Measurements from ENCODE around the gene FNDC3B.

The FNDC3B gene

DNA sequence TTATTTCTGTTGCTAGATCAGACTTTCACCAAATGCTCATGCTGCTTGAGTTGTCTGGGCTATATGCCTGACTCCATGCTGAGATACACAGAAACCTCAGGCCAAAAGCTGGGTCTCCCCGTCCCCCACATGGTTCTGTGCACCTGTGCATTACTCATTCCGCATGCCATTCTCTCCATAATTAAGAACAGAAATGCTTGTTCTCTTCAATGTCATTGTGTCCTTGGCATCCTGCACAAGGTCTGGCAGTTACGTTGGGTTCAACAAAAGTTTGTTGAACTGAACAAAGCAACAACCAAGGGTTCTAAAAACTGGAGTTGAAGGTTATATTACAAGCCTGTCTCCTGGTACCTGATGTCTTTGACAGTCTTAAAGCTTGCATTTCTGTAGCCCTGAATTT, 177.5 kb downstream of the FNDC3B start:
- DNase-seq (ENCODE audit: low read depth) = no peak

DNA sequence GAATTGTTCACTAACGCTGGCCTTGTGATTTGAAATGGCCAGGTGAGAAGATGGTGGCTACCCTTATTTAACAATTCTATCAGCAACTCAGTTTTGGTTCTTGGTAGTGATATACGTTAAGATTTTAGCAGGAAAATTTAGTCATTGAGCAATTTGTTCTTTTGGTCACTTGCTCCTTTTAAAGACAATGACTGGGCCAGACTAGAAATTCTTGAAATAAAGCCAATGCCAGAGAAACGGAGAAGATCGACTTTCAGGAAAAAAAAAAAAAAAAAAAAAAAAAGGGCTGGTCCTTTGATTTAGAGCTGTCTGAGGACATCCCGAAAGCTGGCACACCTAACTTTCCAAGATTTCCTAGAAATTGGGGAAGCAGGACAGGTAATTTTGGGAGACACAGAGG, 178.5 kb downstream of the FNDC3B start:
- no peak for DNase-seq (ENCODE audit: low read depth)

DNA sequence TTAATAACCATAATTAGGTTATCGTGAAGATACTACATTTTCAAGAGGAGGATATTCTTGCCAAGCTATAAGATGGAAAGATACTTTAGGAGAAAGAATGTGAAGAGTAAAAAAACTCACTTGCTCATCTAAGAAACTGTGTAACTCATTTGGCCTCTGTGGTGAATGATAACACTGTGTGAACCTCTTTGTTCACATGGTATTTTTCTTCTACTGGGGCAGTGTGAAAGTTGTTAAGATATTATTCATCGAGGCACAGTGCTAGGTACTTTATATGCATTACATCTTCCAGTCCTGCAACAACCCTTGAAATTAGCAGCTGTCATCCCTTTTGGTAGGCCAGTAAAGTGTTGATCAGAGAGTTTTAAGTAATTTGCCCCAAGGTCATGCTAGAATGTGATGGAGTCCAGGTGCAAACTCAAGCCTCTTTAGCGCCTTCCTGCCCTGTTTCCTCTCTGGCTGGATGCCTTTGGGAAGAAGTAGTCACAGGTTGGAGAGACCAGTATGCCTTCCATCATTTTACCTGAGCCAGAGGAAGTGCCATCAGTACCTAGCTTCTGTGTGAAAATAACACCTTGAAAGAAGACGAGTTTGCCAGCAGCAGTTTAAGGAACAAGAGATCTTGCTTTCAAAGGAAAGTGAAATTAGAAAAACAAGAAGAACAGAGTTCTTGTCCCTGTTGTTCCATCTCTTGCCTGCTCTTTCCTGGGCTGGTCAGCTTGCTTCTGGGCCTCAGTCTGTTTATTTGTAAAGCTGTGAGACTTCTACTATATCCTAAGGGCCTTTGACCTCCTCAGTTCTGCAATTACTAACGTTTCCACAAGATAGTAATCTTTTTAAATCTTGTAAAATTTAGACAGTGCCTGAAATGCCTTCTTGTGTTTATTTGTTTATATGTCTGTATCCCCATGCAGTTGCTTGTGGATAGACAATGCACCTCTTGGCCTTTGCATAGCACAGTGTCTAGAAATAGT, 179.3 kb downstream of the FNDC3B start:
- no peak for DNase-seq (ENCODE audit: low read depth)

DNA sequence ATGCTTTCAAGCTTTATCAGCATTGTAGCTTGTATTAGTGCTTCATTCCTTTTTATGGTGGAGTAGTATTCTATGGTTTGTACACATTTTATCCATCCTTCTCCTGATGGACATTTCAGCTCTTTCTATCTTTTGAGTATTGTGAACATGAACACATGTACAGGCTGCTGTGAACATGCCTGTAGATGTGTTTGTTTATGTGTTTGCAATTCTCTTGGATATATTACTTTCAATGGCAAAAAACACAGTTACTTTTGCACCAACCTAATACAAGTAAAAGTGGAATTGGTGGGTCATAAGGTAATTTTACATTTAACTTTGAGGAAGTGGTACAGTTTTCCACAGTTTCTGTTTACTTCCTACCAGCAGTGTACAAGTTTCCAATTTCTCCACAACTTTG, 180.4 kb downstream of the FNDC3B start:
- DNase-seq (ENCODE audit: low read depth) = no peak

DNA sequence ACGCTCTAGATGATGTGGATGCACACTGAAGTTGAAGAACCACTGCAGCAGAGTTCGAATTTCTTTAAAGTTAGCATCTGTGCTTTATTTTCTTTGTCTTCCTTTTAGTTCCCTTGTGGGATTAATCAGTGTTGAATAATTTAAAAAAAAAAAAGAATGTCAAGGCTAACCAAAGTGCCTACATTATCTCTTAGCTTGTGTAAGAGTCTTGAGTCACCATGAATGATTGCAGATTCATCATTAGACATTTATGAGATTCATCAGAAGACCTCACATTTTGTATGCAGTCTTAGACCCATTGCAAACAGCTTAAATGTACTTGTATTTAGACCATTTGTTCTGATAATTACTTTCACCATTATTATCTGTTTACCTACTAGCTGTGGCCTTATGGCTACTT, 182.2 kb downstream of the FNDC3B start:
- DNase-seq (ENCODE audit: low read depth) = no peak

DNA sequence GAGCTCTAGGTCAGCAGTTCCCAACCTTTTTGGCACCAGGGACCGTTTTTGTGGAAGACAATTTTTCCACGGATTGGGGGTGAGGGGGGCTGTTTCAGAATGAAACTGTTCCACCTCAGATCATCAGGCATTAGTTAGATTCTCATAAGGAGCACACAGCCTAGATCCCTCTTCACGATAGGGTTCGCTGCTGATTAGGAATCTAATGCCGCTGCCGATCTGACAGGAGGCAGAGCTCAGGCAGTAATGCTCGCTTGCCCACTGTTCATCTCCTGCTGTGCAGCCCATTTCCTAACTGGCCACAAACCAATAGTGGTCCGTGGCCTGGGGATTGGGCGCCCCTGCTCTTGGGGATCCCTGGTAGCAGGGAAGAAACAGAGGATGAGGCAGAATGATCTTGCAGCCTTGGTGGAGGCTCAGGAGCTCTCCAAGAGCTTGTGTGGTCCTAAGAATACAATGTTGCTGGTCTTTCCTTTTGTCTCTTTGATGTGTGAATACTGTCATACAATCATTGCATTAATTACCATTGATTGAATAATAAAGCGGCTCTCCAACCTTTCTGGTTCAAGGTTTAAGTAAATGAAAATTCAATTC, 183.2 kb downstream of the FNDC3B start:
- DNase-seq (ENCODE audit: low read depth) = no peak

DNA sequence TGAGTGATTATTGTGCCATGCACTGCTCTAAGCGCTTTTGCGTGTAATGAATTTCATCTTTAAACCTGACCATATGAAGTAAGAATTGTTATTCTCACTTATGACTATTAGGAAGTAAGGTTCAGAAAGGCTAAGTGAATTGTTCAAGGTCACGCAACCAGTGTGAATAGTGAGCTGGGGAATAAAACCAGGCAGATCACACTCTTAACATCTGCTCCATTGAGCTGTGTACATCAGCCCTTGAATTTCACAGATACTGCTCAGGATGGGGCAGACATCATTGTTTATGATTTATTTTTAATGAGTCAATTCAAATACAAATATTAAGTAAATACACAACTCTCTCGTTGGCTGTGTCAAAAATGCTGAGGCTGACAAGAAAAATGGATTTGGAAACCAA, 184.5 kb downstream of the FNDC3B start:
- no peak for DNase-seq (ENCODE audit: low read depth)

DNA sequence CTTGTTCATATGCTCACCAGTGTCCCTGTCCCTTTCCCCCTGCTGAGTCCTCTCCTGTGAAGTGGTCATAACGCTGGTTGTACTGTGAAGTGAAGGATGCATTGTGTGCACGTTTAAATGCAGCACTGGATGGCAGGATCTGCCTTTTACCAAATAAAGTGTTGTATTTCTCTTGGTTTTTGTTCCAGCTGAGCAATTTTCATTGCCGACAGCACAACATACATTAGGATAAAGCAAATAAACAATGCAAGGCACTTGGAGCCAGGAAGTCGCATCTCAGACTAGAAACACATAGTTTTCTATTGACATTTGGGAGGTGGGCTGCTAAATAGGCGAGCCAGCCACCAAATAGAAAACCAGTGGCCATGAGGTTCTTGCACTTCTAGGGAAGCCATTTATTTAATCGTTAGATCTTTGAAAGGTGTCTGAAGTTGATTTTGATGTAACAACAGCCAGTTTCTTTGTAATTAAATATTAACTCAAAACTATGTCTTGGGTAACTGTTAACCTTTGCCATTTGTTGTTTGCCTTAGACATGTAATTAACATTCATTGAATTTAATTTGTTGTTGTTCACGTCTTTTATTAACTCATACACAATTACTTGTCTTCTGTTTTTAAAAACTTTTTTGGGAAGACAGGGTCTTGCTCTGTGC, 185.3 kb downstream of the FNDC3B start:
- no peak for DNase-seq (ENCODE audit: low read depth)

DNA sequence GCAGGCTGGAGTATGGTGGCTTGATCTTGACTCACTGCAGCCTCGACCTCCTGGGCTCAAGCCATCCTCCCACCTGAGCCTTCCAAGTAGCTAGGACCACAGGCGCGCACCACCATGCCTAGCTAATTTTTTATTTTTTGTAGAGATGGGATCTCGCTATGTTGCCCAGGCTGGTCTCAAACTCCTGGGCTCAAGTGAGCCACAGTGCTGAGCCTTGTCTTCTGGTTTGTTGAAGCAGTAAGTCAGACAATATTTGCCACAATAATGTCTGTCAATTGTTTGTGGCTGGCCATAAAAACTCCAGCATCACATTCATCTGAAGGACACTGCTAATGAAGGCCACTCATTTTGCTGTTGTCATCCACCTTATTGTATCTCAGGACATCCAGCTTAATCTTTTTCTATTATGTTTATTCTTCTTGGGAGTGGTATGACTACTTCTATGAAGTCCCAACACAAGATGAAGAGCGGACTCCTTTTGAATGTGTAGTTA, 185.9 kb downstream of the FNDC3B start:
- no peak for DNase-seq (ENCODE audit: low read depth)

DNA sequence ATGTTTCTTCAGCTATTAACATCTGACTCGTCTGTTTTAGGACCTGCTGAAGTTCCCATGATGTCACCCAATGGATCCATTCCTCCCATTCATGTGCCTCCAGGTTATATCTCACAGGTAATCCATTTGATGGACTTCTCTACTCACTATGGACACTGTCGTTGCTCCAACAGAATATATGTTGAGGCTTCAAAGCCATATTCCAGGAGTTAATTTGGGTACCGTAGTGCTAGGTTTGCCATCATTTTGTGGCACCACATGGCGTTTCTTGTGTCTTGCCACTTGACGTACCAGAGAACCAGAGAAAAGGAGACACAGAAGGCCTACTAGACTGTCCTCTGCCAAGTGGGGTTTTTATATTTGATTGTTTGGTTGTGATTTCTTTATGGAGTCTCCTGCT, 187.5 kb downstream of the FNDC3B start:
- DNase-seq (ENCODE audit: low read depth) = no peak

DNA sequence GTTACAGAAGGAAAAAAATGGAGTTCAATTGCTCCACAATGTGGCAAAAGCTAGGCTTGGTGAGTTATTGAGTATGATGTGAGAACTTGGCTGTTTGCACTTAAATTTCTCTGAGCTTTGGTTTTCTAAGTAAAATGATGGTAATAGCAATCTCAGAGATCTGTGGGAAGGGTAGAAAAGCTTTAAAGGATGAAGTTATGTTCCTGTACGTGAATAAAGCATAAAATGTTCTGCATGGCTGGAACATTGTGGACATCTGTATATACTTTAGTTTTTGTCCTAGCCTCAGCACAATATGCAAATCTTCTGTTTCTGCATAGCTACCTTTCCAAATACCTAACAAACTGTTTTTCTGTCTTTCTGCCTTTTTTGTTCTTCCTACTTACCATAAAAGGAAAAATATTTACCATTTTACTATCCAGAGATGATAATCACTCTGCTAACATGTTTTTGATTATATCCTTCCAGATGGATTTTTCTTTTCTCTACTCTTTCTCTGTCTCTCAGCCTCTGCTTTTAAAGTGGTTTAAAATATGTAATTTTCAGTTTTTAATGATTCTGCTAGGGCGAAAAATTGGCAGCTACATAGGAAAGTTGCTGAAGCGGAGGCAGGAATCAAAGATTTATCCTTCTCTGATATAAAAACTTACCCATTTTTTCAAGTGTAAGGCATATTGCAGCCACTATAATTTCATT, 188.1 kb downstream of the FNDC3B start:
- no peak for DNase-seq (ENCODE audit: low read depth)

DNA sequence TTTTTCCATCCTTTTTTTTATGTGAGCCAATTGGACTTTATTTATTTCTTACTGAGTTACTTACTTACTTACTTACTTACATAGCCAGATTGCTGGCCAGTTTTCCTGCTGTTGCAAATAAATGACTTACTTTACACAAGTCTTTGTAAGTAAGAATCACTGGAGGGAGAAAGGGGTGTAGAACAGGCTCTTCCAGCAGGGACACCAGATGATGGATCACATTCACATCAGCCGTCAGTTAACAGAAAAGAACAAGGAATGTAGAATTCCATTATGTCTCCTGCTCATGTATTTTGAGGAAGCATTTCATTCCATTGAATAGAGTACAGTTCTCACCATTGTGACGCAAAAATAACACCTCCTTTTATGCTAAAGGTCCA, 188.6 kb downstream of the FNDC3B start:
- DNase-seq (ENCODE audit: low read depth) = no peak

DNA sequence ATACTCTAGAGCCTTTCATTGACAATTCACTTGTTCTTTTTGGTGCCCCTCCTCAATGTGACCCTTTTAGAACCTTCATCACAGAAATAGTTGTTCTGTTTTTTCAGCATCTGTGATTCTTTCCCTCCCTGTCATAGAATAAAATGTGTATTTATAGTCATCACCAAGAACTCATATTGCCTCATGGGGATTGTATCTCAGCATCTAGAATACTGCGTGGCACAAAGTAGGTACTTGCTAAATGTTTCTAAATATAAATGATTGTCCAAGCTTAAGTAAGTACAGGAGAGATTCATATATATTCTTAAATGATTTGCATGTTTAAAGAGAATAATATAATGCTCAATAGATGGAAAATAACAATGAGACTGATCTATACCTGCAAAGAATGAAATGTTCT, 190.1 kb downstream of the FNDC3B start:
- no peak for DNase-seq (ENCODE audit: low read depth)

DNA sequence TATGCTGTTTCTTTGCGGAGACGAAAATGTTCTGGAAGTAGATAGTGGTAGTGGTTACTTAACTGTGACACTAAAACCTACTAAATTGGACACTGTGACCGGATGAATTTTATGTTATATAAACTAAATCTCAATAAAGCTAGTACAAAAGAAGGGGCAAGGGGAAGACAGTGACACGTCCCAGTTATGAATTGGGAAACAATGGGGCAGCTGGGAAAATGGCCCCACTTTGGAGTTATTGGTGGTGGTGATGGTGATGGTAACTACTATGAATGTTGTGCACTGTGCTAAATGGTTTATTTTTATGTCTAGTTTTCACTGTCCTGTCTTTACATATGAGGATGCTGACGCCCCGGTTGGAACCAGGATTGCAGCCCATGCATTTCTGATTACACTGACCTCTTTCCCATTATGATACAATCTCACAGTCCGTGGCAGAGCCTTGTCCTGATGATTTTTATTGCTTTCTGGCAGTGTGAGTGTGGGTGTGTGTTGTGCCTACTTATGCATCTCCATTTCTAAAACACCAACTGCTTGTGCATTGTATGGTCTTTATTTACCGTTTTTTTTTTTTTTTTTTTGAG, 192.0 kb downstream of the FNDC3B start:
- no peak for DNase-seq (ENCODE audit: low read depth)

DNA sequence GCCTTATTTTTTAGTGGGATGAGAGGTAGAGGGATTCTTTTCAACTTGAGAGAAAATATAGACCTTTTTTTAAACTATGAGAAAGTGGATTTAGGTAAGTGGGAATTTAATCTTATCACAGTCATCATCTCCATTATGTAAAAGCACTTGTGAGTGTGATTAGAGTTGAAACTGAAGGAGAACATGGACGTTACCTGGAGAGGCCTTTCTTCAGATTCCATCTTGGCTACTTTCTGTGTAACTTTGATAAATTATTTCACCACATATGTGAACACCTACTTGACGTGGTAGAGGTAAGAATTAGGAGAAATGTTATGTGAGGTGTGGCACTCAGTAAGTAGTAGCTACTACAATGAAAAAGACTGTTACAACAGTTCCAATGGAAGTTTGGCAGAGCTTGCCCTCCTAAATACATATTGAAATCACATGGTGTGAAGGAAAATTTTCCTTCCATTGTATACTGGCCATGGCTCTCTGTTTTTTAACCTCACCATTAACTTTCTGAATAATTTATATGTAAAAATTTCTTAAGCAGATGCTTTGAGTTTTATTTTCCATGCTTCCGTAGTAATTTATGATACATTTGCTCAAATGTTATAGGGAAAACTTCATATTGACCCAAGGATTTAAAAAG, 193.3 kb downstream of the FNDC3B start:
- DNase-seq (ENCODE audit: low read depth) = no peak

DNA sequence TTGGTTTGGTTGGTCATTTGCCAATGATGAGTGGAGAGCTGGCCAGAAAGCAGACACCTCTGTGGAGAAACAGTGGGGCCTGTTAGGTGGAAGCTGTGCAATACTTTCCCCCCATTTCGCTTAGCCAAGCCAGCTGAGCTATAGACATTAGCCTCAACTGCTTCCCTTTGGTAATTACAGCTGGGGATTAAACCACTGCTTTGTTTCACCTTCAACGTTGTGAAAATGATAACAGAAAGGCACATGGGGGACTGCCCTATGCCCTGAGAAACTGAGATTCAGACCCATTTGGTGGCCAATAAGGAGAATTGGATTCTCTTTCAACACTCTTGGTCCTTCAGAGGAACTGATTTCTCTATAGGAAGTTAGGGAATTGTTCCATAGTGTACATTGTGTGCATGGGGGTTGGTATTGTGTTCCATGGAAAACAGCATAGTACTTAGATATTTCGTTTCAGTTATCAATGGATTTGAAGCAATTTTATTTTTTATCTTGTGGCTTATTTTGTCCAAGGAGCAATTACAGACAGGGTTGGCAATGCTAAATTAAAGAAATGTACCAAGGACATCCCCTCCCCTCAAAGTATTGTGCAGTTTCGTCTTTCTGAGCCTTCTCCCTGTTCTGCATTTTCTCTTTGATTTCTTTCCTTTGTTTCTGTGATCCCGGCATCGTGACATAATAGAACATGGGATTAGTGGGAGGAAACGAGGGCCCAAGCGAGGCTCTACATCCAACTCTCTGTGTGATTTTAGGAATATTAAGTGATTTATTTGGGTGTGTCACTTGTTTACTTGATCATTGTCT, 194.3 kb downstream of the FNDC3B start:
- no peak for DNase-seq (ENCODE audit: low read depth)

DNA sequence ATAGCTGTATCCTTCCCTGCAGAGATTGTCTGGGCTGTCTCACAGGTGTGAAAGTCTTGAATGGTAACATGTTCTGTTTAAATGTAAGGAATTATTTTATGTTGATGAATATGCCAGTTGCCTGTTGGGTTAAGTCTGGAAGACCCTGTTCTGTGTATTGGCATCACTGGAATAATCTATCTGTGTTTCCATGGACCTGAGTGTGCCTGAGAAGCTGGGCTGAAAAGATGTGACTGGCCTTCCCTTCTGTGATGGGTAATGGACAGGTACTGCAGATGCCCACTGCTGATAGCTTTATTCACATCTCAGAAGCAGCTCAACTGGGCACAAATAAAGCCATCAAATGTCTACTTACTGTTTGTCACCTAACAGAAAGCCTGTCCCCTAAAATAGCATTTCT, 196.3 kb downstream of the FNDC3B start:
- no peak for DNase-seq (ENCODE audit: low read depth)

DNA sequence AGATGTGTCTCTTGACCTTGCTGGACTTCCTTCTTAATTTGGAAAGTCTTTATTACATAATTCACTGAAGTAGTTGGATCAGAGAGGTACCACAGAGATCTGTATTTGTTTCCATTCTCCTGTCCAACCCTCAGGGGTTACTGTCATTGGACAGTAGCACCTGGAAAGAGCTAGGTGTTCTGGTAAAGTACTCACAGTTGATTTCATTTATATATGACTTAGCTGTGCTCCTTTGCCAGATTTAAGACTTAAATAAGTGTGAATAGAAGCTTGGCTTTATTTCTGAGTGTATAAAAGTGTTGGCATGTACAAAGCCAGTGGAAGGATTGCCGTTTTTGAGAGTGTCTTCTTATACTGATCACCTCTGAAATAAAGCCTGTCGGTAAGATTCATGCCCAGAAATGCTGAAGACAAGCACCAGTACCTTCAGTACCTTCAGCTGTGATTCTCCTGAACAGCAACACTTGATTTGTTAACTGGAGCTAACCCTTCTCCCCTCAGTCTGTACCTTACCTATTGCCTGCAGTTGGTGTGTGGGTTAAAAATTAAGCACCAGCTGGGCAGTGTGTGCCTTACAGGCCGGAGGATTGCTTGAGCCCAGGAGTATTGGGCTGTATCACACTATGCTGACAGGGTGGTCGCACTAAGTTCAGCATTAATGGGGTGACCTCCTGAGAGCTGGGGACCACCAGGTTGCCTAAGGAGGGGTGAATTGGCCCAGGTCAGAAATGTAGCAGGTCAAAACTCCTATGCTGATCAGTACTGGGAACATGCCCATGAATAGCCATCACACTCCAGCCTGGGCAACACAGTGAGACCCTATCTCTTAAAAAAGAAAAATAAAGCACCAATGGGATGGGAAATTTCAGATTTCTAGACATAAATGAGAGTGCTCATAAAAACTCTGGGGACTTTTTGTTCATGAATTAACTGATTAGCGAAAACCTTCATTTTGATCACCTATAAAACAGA, 197.7 kb downstream of the FNDC3B start:
- no peak for DNase-seq (ENCODE audit: low read depth)

DNA sequence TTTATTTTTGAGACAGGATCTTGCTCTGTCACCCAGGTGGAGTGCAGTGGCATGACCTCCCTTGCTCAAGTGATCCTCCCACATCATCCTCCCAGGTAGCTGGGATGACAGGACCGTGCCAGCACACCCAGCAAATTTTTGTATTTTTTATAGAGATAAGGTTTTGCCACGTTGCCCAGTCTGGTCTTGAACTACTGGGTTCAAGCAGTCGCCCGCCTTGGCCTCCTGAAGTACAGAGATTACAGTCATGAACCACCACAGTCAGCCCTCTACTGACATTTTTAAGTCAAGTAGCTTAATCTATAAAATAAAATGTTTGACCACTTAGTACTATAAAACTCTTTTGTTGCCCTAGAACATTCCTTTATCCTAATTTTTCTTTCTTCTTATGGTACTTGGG, 198.8 kb downstream of the FNDC3B start:
- no peak for DNase-seq (ENCODE audit: low read depth)

Measured in activated T-helper 1 cell treated with Interleukin-2 at 50 U/mL for 16 hours (primary cell).